G401 (cell line): ENCODE data around the gene COG2. TPM values are rescaled to one million over a fixed set of nuclear protein-coding genes. Genes with fewer than 3 reads are reported as not detected.

ENCODE experiments used
- total RNA-seq: library from RNA; depleted of rRNA; stranded (reverse); fragments of >200 nt; shearing (Covaris generic); gene quantifications from 2 replicates; pipeline ENCODE4 v1.2.3, GENCODE V29; 2014; rRNA removed

The COG2 gene
- total RNA-seq, 1 experiment from 2014 or later = 35.5 TPM

Other genes starting within 250 kb of the COG2 start
- gene PGBD5, start 216.1 kb upstream of the COG2 start, total RNA-seq = 1.5 and 3.6 TPM in 2 replicates
- not detected in 2 replicates for gene AGT, start 71.6 kb downstream of the COG2 start, total RNA-seq
- 0.20 TPM in 1 of 2 replicates, not detected in the other for gene CAPN9, start 104.9 kb downstream of the COG2 start, total RNA-seq
- 22.6 and 35.6 TPM in 2 replicates for gene C1orf198, start 226.0 kb downstream of the COG2 start, total RNA-seq